CD4-positive, alpha-beta memory T cell (primary cell): ENCODE measurements around the gene SCNN1G. TPM values are rescaled to one million over a fixed set of nuclear protein-coding genes. Genes with fewer than 3 reads are reported as not detected.
A peak's percentile ranks its signal among the peaks of the same experiment; 100 is the strongest.

ENCODE experiments used
- CTCF ChIA-PET: fragments of 350-600 bp; sonication (Branson Sonifier 250); formaldehyde crosslinking; loops from one replicate; lab custom pipeline; 2021; ENCODE audit warnings: inconsistent platforms; ENCODE audit not compliant: partially characterized antibody; lab: Charles Lee
- POLR2A ChIA-PET: fragments of 350-600 bp; sonication (Branson Sonifier 250); formaldehyde crosslinking; loops from one replicate; lab custom pipeline; 2021; ENCODE audit not compliant: partially characterized antibody; lab: Charles Lee
- DNase-seq, 5 donors: peaks; one replicate each; pipeline versions ENCODE4 v3.0.0 to v3.0.0-alpha.2; 2020 to 2022; ENCODE audit warnings: mixed read lengths in 1 of 5
- H3K27ac ChIP-seq: one replicate; pipeline ENCODE4 v1.7.0; 2013; ENCODE audit warnings: low read depth, low read length
- H3K27me3 ChIP-seq: 2 replicates; pipeline ENCODE4 v1.7.0; 2013; ENCODE audit warnings: mild to moderate bottlenecking, low read length, moderate library complexity; ENCODE audit not compliant: insufficient read depth
- H3K36me3 ChIP-seq: 2 replicates; pipeline ENCODE4 v1.7.0; 2013; ENCODE audit warnings: mild to moderate bottlenecking, low read length, moderate library complexity; ENCODE audit not compliant: insufficient read depth
- H3K4me1 ChIP-seq: 2 replicates; pipeline ENCODE4 v1.7.0; 2013; ENCODE audit warnings: mild to moderate bottlenecking, low read length, moderate library complexity; ENCODE audit not compliant: insufficient read depth
- H3K4me3 ChIP-seq, 2 donors: one replicate each; pipeline ENCODE4 v1.7.0; 2013; ENCODE audit warnings: low read length in 2 of 2, mild to moderate bottlenecking in 1 of 2
- H3K9me3 ChIP-seq, 2 donors: one replicate each; pipeline ENCODE4 v1.7.0; 2013; ENCODE audit warnings: low read length in 2 of 2, control low read depth in 1 of 2; ENCODE audit not compliant: control insufficient read depth in 1 of 2
- H3K27ac Mint-ChIP-seq, 7 donors: one replicate each; pipeline ENCODE4 v1.8.0; 2020 to 2021; ENCODE audit warnings: mixed read lengths in 7 of 7, mild to moderate bottlenecking in 6 of 7, inconsistent platforms in 3 of 7, moderate library complexity in 3 of 7
- H3K27me3 Mint-ChIP-seq, 2 donors: one replicate each; pipeline ENCODE4 v1.8.0; 2020 to 2021; ENCODE audit warnings: mixed read lengths in 2 of 2
- H3K36me3 Mint-ChIP-seq, 2 donors: one replicate each; pipeline ENCODE4 v1.8.0; 2020 to 2021; ENCODE audit warnings: mixed read lengths in 2 of 2, inconsistent platforms in 1 of 2, mild to moderate bottlenecking in 1 of 2
- H3K4me1 Mint-ChIP-seq, 4 donors: one replicate each; pipeline ENCODE4 v1.8.0; 2020 to 2021; ENCODE audit warnings: mixed read lengths in 4 of 4, mild to moderate bottlenecking in 1 of 4
- H3K4me3 Mint-ChIP-seq, 8 donors: one replicate each; pipeline ENCODE4 v1.8.0; 2020 to 2021; ENCODE audit warnings: mixed read lengths in 8 of 8, mild to moderate bottlenecking in 7 of 8, moderate library complexity in 6 of 8, inconsistent platforms in 3 of 8
- H3K9me3 Mint-ChIP-seq, 8 donors: one replicate each; pipeline ENCODE4 v1.8.0; 2020 to 2021; ENCODE audit warnings: mixed read lengths in 8 of 8, mild to moderate bottlenecking in 5 of 8, inconsistent platforms in 3 of 8, moderate library complexity in 1 of 8
- intact Hi-C: fragments of 100-400 bp; cut with micrococcal nuclease; formaldehyde crosslinking; loops from one replicate; pipeline ENCODE4 v1.15.1; 2023
- polyA plus RNA-seq, 2 donors: library from polyadenylated mRNA; unstranded; fragments of 300-500 nt; fragmentation: Illumina TruSeq; gene quantifications; one replicate each; pipeline ENCODE4 v1.2.3, GENCODE V29; 2021
- total RNA-seq, 2 experiments: library from RNA; stranded (reverse); gene quantifications; one replicate each; pipeline ENCODE4 v1.2.3, GENCODE V29; 2021

The SCNN1G gene, protein sequence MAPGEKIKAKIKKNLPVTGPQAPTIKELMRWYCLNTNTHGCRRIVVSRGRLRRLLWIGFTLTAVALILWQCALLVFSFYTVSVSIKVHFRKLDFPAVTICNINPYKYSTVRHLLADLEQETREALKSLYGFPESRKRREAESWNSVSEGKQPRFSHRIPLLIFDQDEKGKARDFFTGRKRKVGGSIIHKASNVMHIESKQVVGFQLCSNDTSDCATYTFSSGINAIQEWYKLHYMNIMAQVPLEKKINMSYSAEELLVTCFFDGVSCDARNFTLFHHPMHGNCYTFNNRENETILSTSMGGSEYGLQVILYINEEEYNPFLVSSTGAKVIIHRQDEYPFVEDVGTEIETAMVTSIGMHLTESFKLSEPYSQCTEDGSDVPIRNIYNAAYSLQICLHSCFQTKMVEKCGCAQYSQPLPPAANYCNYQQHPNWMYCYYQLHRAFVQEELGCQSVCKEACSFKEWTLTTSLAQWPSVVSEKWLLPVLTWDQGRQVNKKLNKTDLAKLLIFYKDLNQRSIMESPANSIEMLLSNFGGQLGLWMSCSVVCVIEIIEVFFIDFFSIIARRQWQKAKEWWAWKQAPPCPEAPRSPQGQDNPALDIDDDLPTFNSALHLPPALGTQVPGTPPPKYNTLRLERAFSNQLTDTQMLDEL
- total RNA-seq: not detected
- not detected for polyA plus RNA-seq

DNA sequence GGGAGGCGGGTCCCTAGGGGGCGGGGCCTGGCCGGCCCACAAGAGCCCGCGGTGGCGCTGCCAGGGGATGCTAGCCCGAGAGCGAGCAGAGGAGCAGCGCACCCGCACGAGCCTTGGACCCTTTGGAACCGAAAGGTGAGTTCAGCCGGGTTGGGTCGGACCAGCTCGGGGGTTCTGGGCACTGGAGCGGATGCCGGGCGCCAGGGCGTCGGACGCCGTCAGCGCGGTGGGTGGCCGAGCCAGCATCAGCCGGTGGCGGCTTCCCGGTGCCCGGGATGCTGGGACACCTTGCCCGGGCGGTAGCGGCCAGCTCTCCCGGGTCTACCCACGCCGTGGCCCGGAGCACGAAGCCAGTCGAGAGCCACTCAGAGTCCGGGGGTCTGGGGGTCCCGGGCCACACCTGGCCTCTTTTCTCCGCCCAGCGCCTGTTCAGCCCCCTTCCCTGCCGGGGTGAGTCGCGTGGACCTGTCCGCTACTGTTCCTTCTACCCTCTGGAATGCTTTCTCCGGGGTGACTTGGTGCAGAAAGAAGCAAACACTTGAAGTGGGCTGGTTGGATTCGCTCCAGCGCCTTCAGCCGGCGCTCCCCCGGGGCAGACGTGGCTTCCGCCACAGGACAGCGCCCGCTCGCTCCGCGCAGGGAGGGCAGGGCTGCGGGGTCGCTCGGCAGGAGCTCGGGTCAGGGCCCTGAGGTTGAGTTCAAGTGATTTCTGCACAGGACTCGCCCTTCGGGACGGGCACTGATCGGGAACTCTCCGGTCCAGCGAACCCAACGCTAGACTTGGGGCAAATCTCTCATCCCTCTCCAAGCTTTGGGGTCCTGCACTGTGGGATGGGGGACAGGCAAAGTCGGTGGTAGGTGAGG is at the start of gene SCNN1G:
Gene SCNN1G, plus strand, starts transcription at position 67 of the 864 bp plus-strand sequence. CDS start 3,527 bp downstream, outside the sequence.
- Histone ChIP-seq H3K9me3 (no peaks in the 10 kb centered on the region), H3K4me3 (no peak within 1 kb of the TSS), H3K27me3 (peaks cover 9% of the 10 kb centered on the region), H3K36me3 (no peaks in the 10 kb centered on the region), H3K27ac (no peak within 1 kb of the TSS), H3K4me1 (peaks cover 14% of the 10 kb centered on the region)
- Mint-ChIP-seq H3K4me3 (peak within 1 kb of the TSS; percentile 4 to 83 (median 62)), H3K27ac (peak within 1 kb of the TSS in 1 of 7 donors; percentile 3), H3K27me3 (peaks cover 41 to 48% of the 10 kb centered on the region in 2 donors), H3K36me3 (no peaks in the 10 kb centered on the region), H3K9me3 (peaks cover 0 to 4% (median 0%) of the 10 kb centered on the region in 8 donors), H3K4me1 (peaks cover 5 to 20% (median 8%) of the 10 kb centered on the region in 4 donors)
- peak in 1 of 5 donors; percentile 38 for DNase-seq
- ChIA-PET CTCF (interaction anchor here (1.4 to 2.1 kb wide), 2 partner anchors 18 to 252 kb away, joined by 4 to 12 read pairs; no protein-coding TSS in a partner anchor), POLR2A (no interaction called here)
- intact Hi-C loops: loop anchor here (5.0 kb wide), 1 partner anchor 1319 kb away; no protein-coding TSS in a partner anchor

DNA sequence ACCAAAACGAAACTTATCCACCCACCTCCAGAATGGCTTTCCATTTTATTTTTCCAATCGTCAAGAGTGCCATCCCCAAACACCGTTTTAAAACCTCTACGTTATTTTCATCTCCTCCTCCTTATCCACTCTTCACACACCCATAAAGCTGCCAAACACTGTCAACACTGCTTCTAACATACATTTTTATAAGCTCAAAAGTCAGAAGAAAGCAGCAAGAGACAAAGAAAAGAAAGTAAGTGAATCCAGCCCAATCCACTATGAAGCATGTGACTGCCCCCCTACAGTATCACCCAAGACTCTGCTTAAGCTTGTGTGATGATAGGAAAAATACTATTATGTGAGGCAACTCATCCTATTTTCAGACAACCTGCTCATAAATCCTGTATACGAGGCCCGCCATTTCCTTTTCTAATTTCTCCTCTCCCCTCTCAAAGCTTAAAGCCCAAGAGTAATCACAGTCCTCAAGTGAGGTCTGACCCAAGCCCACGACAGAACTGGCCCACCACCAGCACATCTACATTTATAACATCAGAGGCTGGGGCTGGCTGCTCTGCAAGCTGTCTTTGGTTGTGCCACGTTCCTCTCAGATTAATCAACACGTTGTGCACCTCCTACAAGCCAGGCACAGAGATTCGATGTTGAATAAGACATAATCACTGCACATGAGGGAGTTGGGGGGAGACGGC is 49.6 kb upstream of the SCNN1G start:
- H3K4me1 ChIP-seq: no peaks in the 10 kb centered on the region
- H3K27me3 ChIP-seq: no peaks in the 10 kb centered on the region
- ChIA-PET CTCF (no interaction called here), POLR2A (no interaction called here)
- H3K9me3 ChIP-seq: no peaks in the 10 kb centered on the region
- Mint-ChIP-seq H3K27me3 (peaks cover 0 to 2% of the 10 kb centered on the region in 2 donors), H3K4me3 (peak overlapping the region in 1 of 8 donors; percentile 46), H3K4me1 (peaks cover 2 to 10% (median 7%) of the 10 kb centered on the region in 4 donors), H3K27ac (peak overlapping the region in 1 of 7 donors; percentile 17), H3K36me3 (peaks cover 9 to 15% of the 10 kb centered on the region in 2 donors), H3K9me3 (peaks cover 3 to 22% (median 16%) of the 10 kb centered on the region in 8 donors)
- no peak for DNase-seq
- H3K36me3 ChIP-seq: no peaks in the 10 kb centered on the region
- H3K4me3 ChIP-seq: no peak overlapping the region
- H3K27ac ChIP-seq: no peak overlapping the region
- intact Hi-C loops: no loop called here

DNA sequence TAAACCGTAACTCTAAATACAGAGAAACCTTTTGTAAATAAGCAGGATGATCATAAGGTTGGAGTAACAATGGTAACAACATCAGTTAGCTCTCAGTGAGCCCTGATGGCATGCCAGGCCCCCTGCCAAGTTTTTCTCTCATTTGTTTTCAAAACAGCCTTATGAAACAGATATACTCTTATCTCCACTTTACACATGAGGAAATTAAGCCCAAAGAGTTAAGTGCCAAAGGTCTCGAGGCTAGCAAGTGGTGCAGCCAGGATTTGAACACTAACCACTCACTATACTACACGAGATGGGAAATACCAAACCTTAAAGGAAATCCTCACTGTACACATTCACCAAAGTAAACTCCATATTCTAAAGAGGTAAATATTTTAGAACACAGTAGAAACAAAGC is 48.3 kb upstream of the SCNN1G start:
- H3K4me1 ChIP-seq: no peaks in the 10 kb centered on the region
- H3K27ac ChIP-seq: no peak overlapping the region
- Mint-ChIP-seq H3K27ac (no peak overlapping the region), H3K27me3 (peaks cover 0 to 2% of the 10 kb centered on the region in 2 donors), H3K36me3 (peaks cover 11 to 17% of the 10 kb centered on the region in 2 donors), H3K4me1 (peaks cover 2 to 10% (median 7%) of the 10 kb centered on the region in 4 donors), H3K4me3 (no peak overlapping the region), H3K9me3 (peaks cover 3 to 32% (median 22%) of the 10 kb centered on the region in 8 donors)
- no peaks in the 10 kb centered on the region for H3K9me3 ChIP-seq
- intact Hi-C loops: no loop called here
- H3K27me3 ChIP-seq: no peaks in the 10 kb centered on the region
- H3K4me3 ChIP-seq: no peak overlapping the region
- DNase-seq: no peak
- H3K36me3 ChIP-seq: no peaks in the 10 kb centered on the region
- POLR2A ChIA-PET: no interaction called here
- CTCF ChIA-PET: no interaction called here

DNA sequence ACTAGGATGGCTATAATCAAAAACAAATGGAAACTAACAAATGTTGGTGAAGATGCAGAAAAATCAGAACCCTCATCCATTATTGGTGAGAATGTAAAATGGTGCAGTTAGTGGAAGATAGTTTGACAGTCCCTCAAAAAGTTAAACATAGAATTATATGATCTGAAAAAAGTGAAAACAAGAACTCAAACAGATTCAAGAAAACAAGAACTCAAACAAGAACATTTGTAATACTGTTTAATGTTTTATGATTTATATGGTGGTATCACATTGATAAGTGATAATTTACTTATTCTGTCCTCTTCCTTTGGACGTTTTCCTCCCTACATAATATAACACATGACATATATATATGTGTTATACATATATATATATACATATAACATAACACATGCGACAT is 45.3 kb upstream of the SCNN1G start:
- H3K27ac ChIP-seq: no peak overlapping the region
- no peak overlapping the region for H3K4me3 ChIP-seq
- no peak overlapping the region for H3K27ac Mint-ChIP-seq
- ChIA-PET CTCF (no interaction called here), POLR2A (no interaction called here)
- DNase-seq: no peak
- no peaks in the 10 kb centered on the region for H3K36me3 ChIP-seq
- H3K9me3 ChIP-seq: no peaks in the 10 kb centered on the region
- H3K27me3 Mint-ChIP-seq: peaks cover 0 to 2% of the 10 kb centered on the region in 2 donors
- H3K4me3 Mint-ChIP-seq: no peak overlapping the region
- H3K36me3 Mint-ChIP-seq: peaks cover 11 to 17% of the 10 kb centered on the region in 2 donors
- H3K4me1 ChIP-seq: no peaks in the 10 kb centered on the region
- intact Hi-C loops: no loop called here
- H3K9me3 Mint-ChIP-seq: peaks cover 3 to 32% (median 22%) of the 10 kb centered on the region in 8 donors
- H3K27me3 ChIP-seq: no peaks in the 10 kb centered on the region
- peaks cover 2 to 10% (median 7%) of the 10 kb centered on the region in 4 donors for H3K4me1 Mint-ChIP-seq

DNA sequence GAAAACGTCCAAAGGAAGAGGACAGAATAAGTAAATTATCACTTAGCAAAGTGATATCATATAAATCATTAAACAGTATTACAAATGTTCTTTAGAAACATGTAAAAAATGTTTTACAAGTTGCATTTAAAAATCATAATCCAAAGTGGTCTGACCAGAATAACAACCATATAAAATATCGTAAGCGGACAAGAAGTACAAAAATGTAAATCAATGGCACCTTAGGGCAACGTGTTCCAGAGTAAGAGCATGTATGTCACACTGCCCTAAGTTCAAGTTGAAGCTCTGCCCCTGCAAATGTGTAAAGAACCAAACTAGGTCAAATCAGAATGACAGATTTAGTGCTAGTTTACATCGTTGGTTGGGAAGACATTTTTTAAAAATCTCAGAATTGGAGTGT is 44.7 kb upstream of the SCNN1G start:
- H3K9me3 Mint-ChIP-seq: peaks cover 3 to 32% (median 22%) of the 10 kb centered on the region in 8 donors
- no peak overlapping the region for H3K4me3 ChIP-seq
- ChIA-PET POLR2A (no interaction called here), CTCF (no interaction called here)
- H3K9me3 ChIP-seq: no peaks in the 10 kb centered on the region
- no peaks in the 10 kb centered on the region for H3K27me3 ChIP-seq
- H3K4me1 ChIP-seq: no peaks in the 10 kb centered on the region
- peaks cover 11 to 17% of the 10 kb centered on the region in 2 donors for H3K36me3 Mint-ChIP-seq
- H3K4me3 Mint-ChIP-seq: no peak overlapping the region
- H3K27ac Mint-ChIP-seq: no peak overlapping the region
- peaks cover under 1 to 8% (median 5%) of the 10 kb centered on the region in 4 donors for H3K4me1 Mint-ChIP-seq
- H3K36me3 ChIP-seq: no peaks in the 10 kb centered on the region
- no peak for DNase-seq
- H3K27me3 Mint-ChIP-seq: peaks cover 0 to under 1% of the 10 kb centered on the region in 2 donors
- H3K27ac ChIP-seq: no peak overlapping the region
- intact Hi-C loops: no loop called here

DNA sequence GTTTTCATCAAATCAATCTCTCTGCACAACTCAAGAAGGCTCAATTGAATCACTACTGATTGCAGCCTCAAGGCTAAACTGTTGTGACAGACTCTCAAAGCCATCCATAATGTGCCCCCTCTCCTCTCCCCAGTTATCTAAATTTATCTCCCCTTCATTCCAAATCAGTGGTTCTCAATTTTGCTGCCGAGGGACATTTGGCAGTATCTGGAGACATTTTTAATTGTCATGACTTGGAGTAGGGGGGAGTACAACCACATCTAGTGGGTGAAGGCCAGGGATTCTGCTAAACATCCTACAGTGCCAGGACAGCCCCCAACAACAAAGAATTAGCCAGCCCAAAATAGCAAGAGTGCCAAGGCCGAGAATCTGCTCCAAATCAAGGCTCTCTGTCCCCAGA is 42.4 kb upstream of the SCNN1G start:
- Histone ChIP-seq H3K9me3 (no peaks in the 10 kb centered on the region), H3K27me3 (no peaks in the 10 kb centered on the region), H3K36me3 (no peaks in the 10 kb centered on the region), H3K4me3 (no peak overlapping the region), H3K27ac (no peak overlapping the region), H3K4me1 (no peaks in the 10 kb centered on the region)
- Mint-ChIP-seq H3K4me3 (no peak overlapping the region), H3K9me3 (peaks cover 3 to 32% (median 20%) of the 10 kb centered on the region in 8 donors), H3K36me3 (peaks cover 11 to 17% of the 10 kb centered on the region in 2 donors), H3K27me3 (no peaks in the 10 kb centered on the region), H3K4me1 (peaks cover 0 to 4% (median 3%) of the 10 kb centered on the region in 4 donors), H3K27ac (no peak overlapping the region)
- ChIA-PET POLR2A (no interaction called here), CTCF (no interaction called here)
- intact Hi-C loops: no loop called here
- DNase-seq: no peak
